OCI-LY3 (cell line): Measurements from ENCODE around the gene LASP1.

Source experiments
- EZH2phosphoT487 ChIP-seq: fragments of 200-600 bp; shearing (Covaris generic); IDR thresholded peaks from 2 replicates; pipeline ENCODE4 v1.6.1; 2018; ENCODE audit warnings: antibody characterized with exemption, mixed run types, low read depth
- TF ChIP-seq, protein P1 (sequence below): fragments of 200-600, 300-600 bp; sonication (generic); IDR thresholded peaks from 2 replicates; pipeline ENCODE4 v1.5.1; 2014; ENCODE audit warnings: antibody characterized with exemption, low read length, low read depth

DNA sequence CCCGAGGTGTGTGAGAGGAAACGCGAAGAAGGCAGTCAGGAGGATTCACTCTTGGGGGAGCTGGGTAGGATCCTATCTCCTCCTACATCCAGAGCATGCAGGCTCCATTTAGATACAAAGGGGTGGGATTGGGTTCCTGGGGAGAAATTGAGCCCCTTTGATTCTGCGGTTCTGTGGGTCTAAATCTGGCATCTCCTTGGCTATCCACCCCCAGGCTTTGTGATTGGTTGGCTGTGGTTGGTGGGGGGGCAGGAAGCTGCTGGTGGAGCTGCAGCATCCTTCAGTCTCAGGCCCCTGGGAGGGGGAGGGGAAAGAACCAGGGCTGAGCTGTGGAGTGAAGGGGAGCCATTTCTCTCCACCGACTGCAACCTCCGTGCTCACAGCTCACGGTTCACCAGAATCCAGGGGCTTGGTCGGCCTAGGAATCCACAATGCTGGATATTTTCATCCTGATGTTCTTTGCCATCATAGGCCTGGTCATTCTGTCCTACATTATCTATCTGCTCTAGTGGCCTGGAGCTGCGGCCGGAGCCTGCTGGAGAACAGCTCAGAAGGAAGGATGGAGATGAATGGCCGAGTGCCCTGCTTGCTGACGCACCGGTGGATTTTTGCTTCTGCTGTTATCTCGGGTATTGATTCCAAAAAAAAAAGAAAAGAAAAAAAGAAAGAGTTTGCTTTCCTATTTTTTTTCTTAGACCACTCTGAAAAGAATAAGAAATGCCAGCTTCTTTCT, 55.6 kb downstream of the LASP1 start, which contains the start of gene LASP1NB:
- TF ChIP-seq, protein P1, sequence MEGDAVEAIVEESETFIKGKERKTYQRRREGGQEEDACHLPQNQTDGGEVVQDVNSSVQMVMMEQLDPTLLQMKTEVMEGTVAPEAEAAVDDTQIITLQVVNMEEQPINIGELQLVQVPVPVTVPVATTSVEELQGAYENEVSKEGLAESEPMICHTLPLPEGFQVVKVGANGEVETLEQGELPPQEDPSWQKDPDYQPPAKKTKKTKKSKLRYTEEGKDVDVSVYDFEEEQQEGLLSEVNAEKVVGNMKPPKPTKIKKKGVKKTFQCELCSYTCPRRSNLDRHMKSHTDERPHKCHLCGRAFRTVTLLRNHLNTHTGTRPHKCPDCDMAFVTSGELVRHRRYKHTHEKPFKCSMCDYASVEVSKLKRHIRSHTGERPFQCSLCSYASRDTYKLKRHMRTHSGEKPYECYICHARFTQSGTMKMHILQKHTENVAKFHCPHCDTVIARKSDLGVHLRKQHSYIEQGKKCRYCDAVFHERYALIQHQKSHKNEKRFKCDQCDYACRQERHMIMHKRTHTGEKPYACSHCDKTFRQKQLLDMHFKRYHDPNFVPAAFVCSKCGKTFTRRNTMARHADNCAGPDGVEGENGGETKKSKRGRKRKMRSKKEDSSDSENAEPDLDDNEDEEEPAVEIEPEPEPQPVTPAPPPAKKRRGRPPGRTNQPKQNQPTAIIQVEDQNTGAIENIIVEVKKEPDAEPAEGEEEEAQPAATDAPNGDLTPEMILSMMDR, result no peak
- TF ChIP-seq EZH2phosphoT487, result no peak
